SK-N-SH (cell line): ENCODE data around the gene SHISAL1.
"Not testable (repeated sequence)": the region's sequence is repeated elsewhere in the genome, so short reads cannot be mapped to it uniquely, and the experiment has no call there.

Experiments
- CHD2 ChIP-seq: fragments of 150-350 bp; IDR thresholded peaks from 2 replicates; pipeline ENCODE4 v1.6.1; 2018; ENCODE audit warnings: low read length; ENCODE audit not compliant: partially characterized antibody
- CTCF ChIP-seq: fragments of 200-600 bp; sonication (generic); IDR thresholded peaks from 2 replicates; pipeline ENCODE4 v1.6.1; 2017; ENCODE audit warnings: antibody characterized with exemption, mild to moderate bottlenecking, moderate library complexity
- EP300 ChIP-seq, 2 experiments: IDR thresholded peaks; 2 replicates each; pipeline versions ENCODE4 v1.4.0 to v1.6.1; 2012; ENCODE audit warnings: borderline replicate concordance in 1 of 2, low read depth in 1 of 2, low read length in 1 of 2
- EZH2phosphoT487 ChIP-seq: fragments of 200-600 bp; sonication (generic); IDR thresholded peaks from 2 replicates; pipeline ENCODE4 v1.6.1; 2017; ENCODE audit warnings: low read depth, mixed run types, mild to moderate bottlenecking, antibody characterized with exemption, moderate library complexity, borderline replicate concordance
- FOXM1 ChIP-seq: IDR thresholded peaks from 2 replicates; pipeline ENCODE4 v1.4.0; 2012; ENCODE audit warnings: low read depth, mild to moderate bottlenecking
- MXI1 ChIP-seq: IDR thresholded peaks from 2 replicates; pipeline ENCODE4 v1.6.1; 2012; ENCODE audit warnings: mild to moderate bottlenecking, low read depth, low read length, improper control_type of control experiment
- POLR2AphosphoS5 ChIP-seq: IDR thresholded peaks from 2 replicates; pipeline ENCODE4 v1.6.1; 2012; ENCODE audit warnings: low read depth, low read length
- REST ChIP-seq: IDR thresholded peaks from 2 replicates; pipeline ENCODE4 v1.6.1; 2012; ENCODE audit warnings: mild to moderate bottlenecking, low read depth, low read length, moderate library complexity
- TAF1 ChIP-seq: IDR thresholded peaks from 2 replicates; pipeline ENCODE4 v1.6.1; 2012; ENCODE audit warnings: low read depth, mild to moderate bottlenecking, low read length, moderate library complexity, borderline replicate concordance
- TCF12 ChIP-seq: IDR thresholded peaks from 2 replicates; pipeline ENCODE4 v1.4.0; 2012
- USF2 ChIP-seq: fragments of 150-350 bp; IDR thresholded peaks from 2 replicates; pipeline ENCODE4 v1.6.1; 2017; ENCODE audit warnings: antibody characterized with exemption, low read length, low read depth, borderline replicate concordance
- YY1 ChIP-seq: IDR thresholded peaks from 2 replicates; pipeline ENCODE4 v1.4.0; 2012; ENCODE audit warnings: low read depth, mild to moderate bottlenecking
- ZBTB33 ChIP-seq: IDR thresholded peaks from 2 replicates; pipeline ENCODE4 v1.4.0; 2012; ENCODE audit warnings: low read depth, borderline replicate concordance

GRCh38 chr22:44302363-44302762 is 10.4 kb downstream of the SHISAL1 start:
- not testable (repeated sequence) for TF ChIP-seq MXI1; YY1; CTCF; FOXM1; POLR2AphosphoS5; CHD2; USF2; ZBTB33; EP300 (IDR thresholded peaks at IDR 0.05; ENCODE audit: borderline replicate concordance in 1 of 2, low read depth in 1 of 2, low read length in 1 of 2); EZH2phosphoT487; REST; TAF1; TCF12
